GM13977 (cell line): ENCODE results near the gene CSNK1G1.
"Not testable (repeated sequence)": the region's sequence is repeated elsewhere in the genome, so short reads cannot be mapped to it uniquely, and the experiment has no call there.

Source experiments
- DNase-seq: peaks from one replicate; pipeline ENCODE4 v3.0.0; 2012; ENCODE audit warnings: low spot score
- CTCF ChIP-seq: IDR thresholded peaks from 2 replicates; pipeline ENCODE4 v1.5.1; 2012; ENCODE audit warnings: mild to moderate bottlenecking, control low read depth; ENCODE audit not compliant: insufficient read depth; ENCODE audit errors: extremely low read depth, missing control alignments
- in situ Hi-C: fragments of 300-500 bp; cut with MboI; formaldehyde crosslinking; loops from one replicate; pipeline ENCODE4 v1.12.0; 2022; ENCODE audit warnings: low sequenced_read_pairs, low pct_unique_long_range_greater_than_20kb, mixed read lengths, inconsistent platforms; ENCODE audit not compliant: unreplicated experiment

CSNK1G1 gene

DNA sequence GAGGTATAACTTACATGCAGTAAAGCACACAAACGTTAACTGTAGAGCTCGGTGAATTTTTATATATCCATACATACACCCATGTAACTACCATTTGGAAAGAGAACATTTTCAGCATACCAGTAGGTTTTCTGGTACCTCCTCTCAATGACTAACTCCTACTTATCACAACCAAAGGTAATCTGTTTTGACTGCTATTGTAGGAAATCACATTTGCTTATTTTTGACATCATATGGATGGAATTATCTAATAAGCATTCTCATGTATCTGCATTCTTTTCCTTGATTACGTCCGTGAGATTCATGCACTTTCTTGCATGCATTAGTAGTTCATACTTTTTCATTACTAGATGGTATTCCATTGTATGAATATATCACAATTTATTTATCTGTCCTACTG, 76.8 kb downstream of the CSNK1G1 start:
- in situ Hi-C loops: no loop called here
- no peak for DNase-seq
- no peak for TF ChIP-seq CTCF

DNA sequence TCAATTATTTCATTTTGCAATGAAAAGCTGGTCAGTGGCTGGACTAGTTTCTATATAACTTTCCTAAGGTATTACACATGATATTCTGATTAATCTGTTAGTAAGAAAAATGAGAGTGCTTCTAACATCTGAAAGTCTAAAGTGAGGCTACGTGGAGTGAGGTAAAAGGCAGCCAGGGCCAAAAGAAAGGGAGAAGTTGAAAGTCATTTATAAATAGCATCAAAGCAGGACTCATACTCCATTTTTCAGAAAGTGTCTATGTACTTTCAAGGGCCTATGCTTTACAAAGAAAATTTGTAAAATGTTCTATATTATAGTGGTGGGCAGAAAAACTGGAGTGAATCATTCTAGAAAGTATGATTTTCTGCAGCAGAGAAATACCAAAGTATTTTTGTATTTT, 80.0 kb downstream of the CSNK1G1 start:
- in situ Hi-C loops: no loop called here
- DNase-seq: peak; percentile 13
- TF ChIP-seq CTCF: no peak

- in situ Hi-C loops: no loop called here
- no peak for TF ChIP-seq CTCF
- DNase-seq: peak; percentile 15
Observed at GRCh38 chr15:64274341-64274950, 81.5 kb downstream of the CSNK1G1 start.

- in situ Hi-C loops: no loop called here
- no peak for DNase-seq
- TF ChIP-seq CTCF: no peak
Observed at GRCh38 chr15:64267331-64267973, 88.5 kb downstream of the CSNK1G1 start.

DNA sequence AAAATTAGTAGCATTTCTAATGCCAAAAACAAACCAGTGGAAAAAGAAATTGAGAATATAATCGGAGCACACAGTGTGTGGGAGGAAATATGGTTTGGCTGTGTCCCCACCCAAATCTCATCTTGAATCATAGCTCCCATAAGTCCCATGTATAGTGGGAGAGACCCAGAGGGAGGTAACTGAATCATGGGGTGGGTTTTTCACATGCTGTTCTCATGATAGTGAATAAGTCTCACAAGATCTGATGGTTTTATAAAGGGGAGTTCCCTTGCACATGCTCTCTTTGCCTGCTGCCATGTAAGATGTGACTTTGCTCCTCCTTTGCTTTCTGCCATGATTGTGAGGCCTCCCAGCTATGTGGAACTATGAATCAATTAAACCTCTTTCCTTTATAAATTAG, 90.8 kb downstream of the CSNK1G1 start:
- DNase-seq, in situ Hi-C loops: not testable (repeated sequence)

- TF ChIP-seq CTCF: no peak
- DNase-seq: no peak
- in situ Hi-C loops: no loop called here
Observed at GRCh38 chr15:64264502-64264901, 91.5 kb downstream of the CSNK1G1 start.

- no peak for DNase-seq
- in situ Hi-C loops: no loop called here
Observed at GRCh38 chr15:64263567-64263966, 92.4 kb downstream of the CSNK1G1 start.

More at GRCh38 chr15:64263567-64263966, 92.4 kb downstream of the CSNK1G1 start:
- no peak for TF ChIP-seq CTCF
